IPS-18a (cell line): Measurements from ENCODE around the gene LIME1.

Source experiments
- H3K27ac ChIP-seq: one replicate; pipeline ENCODE4 v1.5.1; 2013; ENCODE audit warnings: low read length
- H3K27me3 ChIP-seq: one replicate; pipeline ENCODE4 v1.6.1; 2013; ENCODE audit warnings: mild to moderate bottlenecking, low read length; ENCODE audit not compliant: control insufficient read depth, insufficient read depth
- H3K36me3 ChIP-seq: one replicate; pipeline ENCODE4 v1.6.1; 2013; ENCODE audit warnings: low read depth, low read length; ENCODE audit not compliant: control insufficient read depth
- H3K4me1 ChIP-seq: one replicate; pipeline ENCODE4 v1.6.1; 2013; ENCODE audit warnings: low read depth, low read length; ENCODE audit not compliant: control insufficient read depth
- H3K4me3 ChIP-seq: one replicate; pipeline ENCODE4 v1.5.1; 2013; ENCODE audit warnings: low read length
- H3K9ac ChIP-seq: one replicate; pipeline ENCODE4 v1.6.1; 2013; ENCODE audit warnings: mild to moderate bottlenecking, low read length, moderate library complexity
- H3K9me3 ChIP-seq: one replicate; pipeline ENCODE4 v1.6.1; 2013; ENCODE audit warnings: low read depth, low read length; ENCODE audit not compliant: control insufficient read depth

LIME1 gene

DNA sequence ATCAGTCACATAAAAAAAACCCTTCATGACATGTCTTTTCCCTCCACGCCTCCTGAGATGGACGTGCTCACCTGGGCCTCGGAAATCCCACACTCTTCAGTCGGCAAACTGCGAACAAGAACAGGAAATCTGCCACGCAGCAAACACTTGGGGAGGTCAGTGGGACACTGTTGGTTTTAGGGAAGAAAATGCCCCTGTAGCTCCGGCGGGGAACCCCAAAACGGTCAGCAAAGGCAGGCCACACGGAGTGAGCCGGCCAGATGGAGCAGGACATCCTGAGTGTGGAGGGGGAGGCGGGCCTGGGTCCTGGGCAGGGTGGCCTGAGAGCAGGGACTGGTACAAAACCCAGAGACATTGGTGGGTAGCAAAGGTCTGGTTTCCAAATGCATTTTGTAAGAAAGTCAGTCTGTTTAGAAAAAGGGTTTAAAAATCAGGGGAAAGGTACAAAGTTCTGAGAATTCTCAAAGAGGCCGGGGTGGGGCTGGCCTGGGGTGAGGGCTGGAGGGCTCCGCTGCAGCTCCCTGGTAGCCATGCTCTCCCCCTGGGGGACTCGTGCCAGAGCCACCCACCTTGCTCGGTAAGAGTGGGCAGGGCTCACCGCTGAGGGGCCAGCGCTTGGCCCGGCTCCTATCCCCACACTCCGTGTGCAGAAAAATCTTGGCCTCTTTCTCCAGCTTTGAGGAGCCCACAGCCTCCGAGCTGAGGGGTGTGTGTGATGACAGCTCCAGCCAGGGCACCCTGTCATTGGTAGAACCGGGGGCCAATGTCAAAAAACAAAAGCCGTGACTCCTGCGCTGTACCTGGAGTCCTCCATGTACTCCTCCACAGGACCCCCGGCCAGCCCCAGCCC is 8.3 kb downstream of the LIME1 start:
- Histone ChIP-seq H3K9me3 (no peaks in the 10 kb centered on the region), H3K36me3 (peaks cover 5% of the 10 kb centered on the region), H3K27ac (no peak overlapping the region), H3K9ac (no peak overlapping the region), H3K27me3 (no peaks in the 10 kb centered on the region), H3K4me3 (no peak overlapping the region), H3K4me1 (peaks cover 4% of the 10 kb centered on the region)

DNA sequence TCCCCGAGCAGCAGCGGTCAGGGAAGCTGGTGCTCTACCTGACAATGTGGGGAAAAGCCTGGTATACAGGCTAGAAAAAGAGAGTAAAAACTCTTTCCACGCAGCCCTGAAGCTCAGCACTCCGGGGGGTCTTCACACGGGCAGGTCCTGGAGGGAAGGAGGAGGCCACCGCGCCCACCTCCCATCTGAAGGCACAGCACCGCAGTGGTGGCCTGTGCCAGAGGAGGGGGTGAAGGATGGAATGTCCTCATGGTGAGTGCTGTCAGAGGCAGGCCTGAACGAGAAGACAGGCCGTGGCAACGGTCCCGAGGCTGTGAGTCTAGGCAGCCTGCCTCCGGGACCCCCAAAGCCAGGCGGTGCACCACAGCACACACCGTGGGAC is 9.0 kb downstream of the LIME1 start:
- Histone ChIP-seq H3K27me3 (no peaks in the 10 kb centered on the region), H3K36me3 (peaks cover 5% of the 10 kb centered on the region), H3K4me3 (no peak overlapping the region), H3K27ac (no peak overlapping the region), H3K9ac (no peak overlapping the region), H3K9me3 (no peaks in the 10 kb centered on the region), H3K4me1 (peaks cover 4% of the 10 kb centered on the region)

DNA sequence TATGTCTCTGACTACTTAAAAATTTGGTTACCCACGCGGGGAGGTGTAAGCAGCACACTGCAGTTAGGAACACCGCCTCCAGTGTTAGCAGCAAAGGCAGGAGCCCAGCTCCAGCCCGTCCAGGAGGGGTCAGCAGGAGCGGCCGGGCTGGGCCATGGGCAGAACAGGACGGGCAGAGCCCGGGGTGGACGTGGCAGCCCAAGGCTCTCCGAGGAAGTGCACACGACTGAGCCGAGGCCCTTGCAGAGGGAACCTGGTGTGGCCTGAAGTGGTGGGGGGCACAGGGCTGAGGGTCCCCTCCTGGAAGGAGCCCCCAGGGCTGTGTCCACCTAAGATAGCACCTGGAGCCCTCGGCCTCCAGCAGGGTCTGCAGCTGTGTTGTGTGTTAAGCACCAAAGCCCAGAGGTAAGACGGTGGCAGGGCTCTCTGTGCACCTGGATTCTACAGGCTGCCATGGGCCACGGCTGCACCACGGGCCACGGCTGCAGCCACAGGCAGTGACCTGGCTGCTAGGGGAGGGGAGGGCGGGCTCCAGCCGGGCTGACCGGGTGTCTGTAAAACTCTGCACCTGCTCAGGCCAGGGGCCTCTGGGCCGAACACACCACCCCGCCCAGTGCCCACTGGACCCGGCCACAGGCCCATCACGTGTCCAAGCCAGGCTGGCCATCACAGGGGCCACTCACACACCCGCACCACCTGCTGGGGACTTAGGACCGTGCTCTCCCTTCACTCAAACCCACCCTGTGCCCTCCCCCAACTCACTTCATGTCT is 9.7 kb downstream of the LIME1 start:
- Histone ChIP-seq H3K9me3 (no peaks in the 10 kb centered on the region), H3K9ac (no peak overlapping the region), H3K36me3 (peaks cover 5% of the 10 kb centered on the region), H3K4me1 (peaks cover 3% of the 10 kb centered on the region), H3K27ac (no peak overlapping the region), H3K4me3 (no peak overlapping the region), H3K27me3 (no peaks in the 10 kb centered on the region)

DNA sequence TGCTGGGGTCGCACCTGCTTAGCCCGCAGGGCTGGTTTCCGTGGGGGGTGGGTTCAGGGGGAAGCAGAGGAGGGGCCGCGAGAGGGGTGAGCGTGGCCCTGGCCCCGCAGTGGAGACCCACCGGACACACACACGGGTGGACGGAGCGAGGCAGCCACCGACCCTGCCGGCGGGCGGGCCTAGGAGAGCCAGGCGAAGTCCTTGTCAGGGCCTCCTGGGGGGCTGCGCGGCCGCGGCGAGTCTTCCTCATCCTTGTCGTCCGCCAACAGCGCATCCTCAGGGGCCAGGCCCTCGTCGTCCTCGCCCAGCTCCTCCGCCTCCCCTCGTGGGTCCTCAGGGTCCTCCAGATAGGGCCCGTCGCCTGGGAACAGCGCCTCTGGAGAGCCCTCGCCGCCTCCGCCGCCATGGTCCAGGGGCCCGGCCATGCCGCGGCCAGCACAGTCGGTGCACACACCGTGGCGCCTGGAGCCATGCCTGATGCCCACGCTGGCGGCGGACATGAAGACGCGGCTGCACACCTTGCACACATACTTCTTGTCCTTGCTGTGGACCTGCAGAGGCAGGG is 10.4 kb downstream of the LIME1 start:
- no peak overlapping the region for H3K9ac ChIP-seq
- H3K27ac ChIP-seq = no peak overlapping the region
- peaks cover 5% of the 10 kb centered on the region for H3K36me3 ChIP-seq
- H3K27me3 ChIP-seq = no peaks in the 10 kb centered on the region
- H3K9me3 ChIP-seq = no peaks in the 10 kb centered on the region
- H3K4me1 ChIP-seq = no peaks in the 10 kb centered on the region
- H3K4me3 ChIP-seq = no peak overlapping the region

DNA sequence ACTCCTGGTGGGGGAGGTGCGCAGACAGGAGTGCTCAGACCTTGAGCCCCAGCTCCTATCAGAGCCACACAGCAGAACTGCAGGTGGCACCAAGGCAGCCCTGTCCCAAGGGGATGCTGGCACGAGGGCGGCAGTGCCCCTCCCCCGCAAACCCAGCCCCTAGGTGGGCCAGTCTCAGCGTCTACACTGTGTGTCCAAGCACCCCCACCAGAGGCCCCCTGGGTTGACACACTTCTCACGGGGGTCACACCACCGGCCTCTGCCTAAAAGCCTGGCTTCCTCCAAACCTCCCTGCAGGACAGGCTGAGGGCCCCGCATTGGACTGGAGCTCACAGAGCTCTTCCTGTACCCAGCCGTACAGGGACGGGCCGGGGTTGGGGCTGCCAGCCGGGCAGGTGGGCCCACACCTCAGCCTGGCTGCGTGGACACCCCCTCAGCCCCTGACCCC is 11.2 kb downstream of the LIME1 start:
- Histone ChIP-seq H3K27me3 (no peaks in the 10 kb centered on the region), H3K36me3 (peaks cover 5% of the 10 kb centered on the region), H3K4me1 (no peaks in the 10 kb centered on the region), H3K9me3 (no peaks in the 10 kb centered on the region), H3K27ac (no peak overlapping the region), H3K9ac (no peak overlapping the region), H3K4me3 (no peak overlapping the region)

DNA sequence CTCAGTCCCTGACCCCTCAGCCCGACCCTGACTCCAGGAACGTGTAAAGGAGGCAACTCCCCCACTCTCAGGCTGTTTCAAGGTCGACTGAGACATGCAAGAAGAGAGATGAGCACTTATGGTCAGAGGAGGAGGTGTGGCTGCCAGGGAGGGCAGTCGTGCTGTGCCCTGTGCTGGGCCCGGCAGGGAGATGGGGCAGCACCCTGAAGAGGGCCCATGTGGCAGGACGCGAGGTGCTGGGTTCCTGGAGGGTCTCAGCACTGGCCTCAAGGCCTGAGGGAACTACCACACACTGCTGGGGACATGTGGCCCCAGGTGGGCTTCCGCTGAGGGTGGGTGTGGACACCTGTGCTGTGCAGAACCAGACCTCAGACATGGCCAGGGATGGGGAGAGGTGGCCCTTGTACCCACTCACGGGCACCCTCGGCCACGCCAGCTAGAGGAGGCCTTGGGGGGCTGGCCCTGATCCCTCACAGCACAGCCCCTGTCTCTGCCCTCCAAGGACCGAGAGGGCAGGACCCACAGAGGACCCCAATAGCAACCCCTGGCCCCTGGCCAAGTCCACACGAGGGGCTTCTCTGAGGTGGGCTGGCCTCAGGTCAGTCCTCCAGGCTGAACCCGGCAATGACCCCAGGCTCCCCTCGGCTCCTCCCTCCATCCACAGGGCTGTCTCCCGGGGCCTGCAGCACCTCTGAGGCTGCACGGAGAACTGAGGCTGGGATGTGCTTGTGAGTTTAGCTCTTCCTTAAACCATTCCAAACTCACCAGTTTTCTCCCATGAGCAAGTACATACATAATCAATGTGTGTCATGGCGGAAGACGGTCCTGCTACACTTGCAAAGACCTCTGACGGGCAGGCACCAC is 11.8 kb downstream of the LIME1 start:
- peaks cover 5% of the 10 kb centered on the region for H3K36me3 ChIP-seq
- H3K27ac ChIP-seq = no peak overlapping the region
- no peak overlapping the region for H3K9ac ChIP-seq
- no peaks in the 10 kb centered on the region for H3K9me3 ChIP-seq
- H3K4me3 ChIP-seq = no peak overlapping the region
- H3K4me1 ChIP-seq = no peaks in the 10 kb centered on the region
- H3K27me3 ChIP-seq = no peaks in the 10 kb centered on the region

DNA sequence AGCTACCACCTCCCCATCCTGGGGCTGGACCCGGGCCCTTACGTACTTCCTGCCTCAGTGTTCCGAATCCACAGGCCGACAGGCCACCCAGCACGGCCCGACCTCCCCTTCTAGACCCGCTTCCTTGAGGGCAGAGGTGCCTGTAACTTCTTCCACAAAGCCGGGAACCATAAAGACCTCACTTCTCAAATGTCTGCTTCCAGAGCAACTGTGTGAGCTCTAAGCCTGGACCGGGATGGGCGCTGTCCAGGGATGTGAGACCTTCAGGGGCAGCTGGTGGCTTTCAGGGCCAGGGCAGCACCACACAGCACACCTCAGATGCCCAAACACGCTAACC is 12.4 kb downstream of the LIME1 start:
- no peak overlapping the region for H3K4me3 ChIP-seq
- no peak overlapping the region for H3K9ac ChIP-seq
- H3K36me3 ChIP-seq = peaks cover under 1% of the 10 kb centered on the region
- H3K27ac ChIP-seq = no peak overlapping the region
- no peaks in the 10 kb centered on the region for H3K9me3 ChIP-seq
- H3K4me1 ChIP-seq = no peaks in the 10 kb centered on the region
- no peaks in the 10 kb centered on the region for H3K27me3 ChIP-seq

DNA sequence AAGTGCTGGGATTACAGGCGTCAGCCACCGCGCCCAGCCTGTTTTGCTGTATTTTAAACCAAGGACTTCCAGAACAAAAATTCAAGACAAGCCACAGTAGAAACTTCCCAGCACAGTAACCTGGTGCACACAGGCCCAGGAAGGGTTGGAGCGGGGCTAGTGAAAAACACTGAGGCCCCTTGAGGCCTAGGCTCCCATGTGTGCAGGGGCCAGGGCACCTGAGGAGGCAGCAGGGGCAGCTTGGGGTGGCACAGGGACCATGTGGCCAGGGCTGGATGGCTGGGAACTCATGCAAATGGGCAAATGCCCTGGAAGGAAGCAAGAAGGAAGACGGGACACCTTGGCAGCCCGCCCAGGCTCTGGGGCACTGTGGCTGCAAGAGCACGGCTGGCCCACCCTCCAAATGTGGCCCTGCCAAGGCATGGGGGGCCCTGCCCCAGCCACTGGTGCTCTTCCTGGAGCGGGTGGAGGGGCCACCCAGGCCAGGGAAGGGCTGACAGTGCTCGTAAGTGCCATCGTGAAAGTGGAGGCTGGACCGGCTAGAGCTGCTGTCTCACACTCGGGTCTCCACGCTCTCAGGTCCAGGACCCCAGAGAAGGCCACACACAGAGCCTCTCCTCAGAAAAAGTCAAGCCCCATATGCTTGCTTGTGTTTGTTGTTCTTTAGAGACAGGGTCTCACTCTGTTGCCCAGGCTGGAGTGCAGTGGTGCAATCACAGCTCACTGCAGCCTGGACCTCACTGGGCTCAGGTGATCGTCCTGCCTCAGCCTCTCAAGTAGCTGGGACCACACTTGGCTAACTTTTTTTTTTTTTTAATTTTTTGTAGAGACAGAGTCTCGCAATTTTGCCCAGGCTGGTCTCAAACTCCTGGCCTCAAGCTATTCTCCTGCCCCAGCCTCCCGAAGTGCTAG is 13.4 kb downstream of the LIME1 start:
- H3K9me3 ChIP-seq = no peaks in the 10 kb centered on the region
- H3K27me3 ChIP-seq = no peaks in the 10 kb centered on the region
- no peaks in the 10 kb centered on the region for H3K36me3 ChIP-seq
- H3K27ac ChIP-seq = no peak overlapping the region
- no peak overlapping the region for H3K4me3 ChIP-seq
- no peaks in the 10 kb centered on the region for H3K4me1 ChIP-seq
- H3K9ac ChIP-seq = no peak overlapping the region

DNA sequence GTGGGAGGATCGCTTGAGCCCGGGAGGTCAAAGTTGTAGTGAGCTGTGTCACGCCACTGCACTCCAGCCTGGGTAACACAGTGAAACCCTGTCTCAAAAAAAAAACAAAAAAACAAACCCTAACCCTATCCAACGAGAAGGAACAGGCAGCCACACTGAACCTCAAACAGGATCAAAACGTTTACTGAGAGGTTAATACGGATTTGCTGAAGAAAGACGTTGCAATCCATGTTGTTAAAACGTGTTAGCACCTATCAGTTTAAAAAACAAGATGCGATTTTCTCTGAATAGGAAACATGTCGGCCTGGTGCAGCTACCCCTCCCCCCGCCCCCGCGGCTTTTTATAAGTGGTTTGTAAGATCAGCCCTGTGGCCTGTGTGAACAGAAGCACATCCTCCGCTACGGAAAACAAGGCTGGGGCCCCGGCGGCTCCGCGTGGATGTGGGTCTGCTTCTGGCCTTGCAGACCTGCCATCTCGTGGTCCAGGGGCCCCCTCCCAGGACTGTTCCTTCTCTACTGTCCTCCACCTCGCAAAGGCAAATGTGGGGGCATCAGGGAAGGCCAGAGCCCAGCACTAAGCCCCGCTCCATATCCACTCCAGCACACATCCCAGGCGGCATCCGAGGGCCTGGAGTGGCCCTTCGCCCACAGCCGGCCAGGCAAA is 14.5 kb downstream of the LIME1 start:
- no peaks in the 10 kb centered on the region for H3K27me3 ChIP-seq
- H3K4me3 ChIP-seq = no peak overlapping the region
- H3K9ac ChIP-seq = no peak overlapping the region
- no peaks in the 10 kb centered on the region for H3K9me3 ChIP-seq
- H3K27ac ChIP-seq = no peak overlapping the region
- H3K36me3 ChIP-seq = no peaks in the 10 kb centered on the region
- no peaks in the 10 kb centered on the region for H3K4me1 ChIP-seq

DNA sequence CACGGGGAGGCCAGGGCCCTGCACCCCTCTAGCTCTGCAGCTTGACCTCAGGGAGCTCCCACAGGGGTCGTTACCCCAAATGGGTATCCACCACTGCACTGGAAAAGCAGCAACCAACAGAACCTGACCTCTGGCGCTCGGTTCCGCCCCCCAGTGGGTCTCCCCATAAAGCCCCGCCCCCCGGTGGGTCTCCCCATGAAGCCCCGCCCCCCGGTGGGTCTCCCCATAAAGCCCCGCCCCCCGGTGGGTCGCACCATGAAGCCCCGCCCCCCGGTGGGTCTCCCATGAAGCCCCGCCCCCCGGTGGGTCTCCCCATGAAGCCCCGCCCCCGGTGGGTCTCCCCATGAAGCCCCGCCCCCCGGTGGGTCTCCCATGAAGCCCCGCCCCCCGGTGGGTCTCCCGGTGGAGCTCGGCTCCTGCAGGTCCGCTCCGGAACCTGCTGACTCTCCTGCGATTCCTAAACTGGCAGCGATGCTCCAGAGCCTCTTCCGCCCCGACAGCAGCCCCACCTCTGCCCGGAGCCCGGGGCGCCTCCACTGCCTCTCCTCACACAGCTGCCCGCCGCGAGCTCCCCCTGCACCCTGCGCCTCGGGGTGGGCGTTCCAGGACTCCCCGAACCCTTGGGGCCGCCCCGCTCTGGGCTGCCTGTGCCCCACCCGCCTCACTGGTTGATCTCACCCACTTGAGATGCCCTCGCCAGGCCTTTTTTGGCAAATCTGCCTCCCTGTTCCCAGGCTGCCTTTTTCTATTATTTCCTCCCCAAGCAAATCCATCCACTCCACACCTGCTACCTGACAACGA is 15.2 kb downstream of the LIME1 start:
- Histone ChIP-seq H3K27me3 (no peaks in the 10 kb centered on the region), H3K36me3 (no peaks in the 10 kb centered on the region), H3K27ac (no peak overlapping the region), H3K9ac (no peak overlapping the region), H3K4me3 (no peak overlapping the region), H3K9me3 (no peaks in the 10 kb centered on the region), H3K4me1 (no peaks in the 10 kb centered on the region)
